GM21717 (cell line): ENCODE measurements around the gene SIRT7.
A peak's percentile ranks its signal among the peaks of the same experiment; 100 is the strongest.

Source experiments
- ATAC-seq: cut with Tn5 transposase; IDR thresholded peaks from one replicate; pipeline ENCODE4 v1.9.1; 2021; ENCODE audit warnings: mild to moderate bottlenecking, moderate library complexity; ENCODE audit not compliant: unreplicated experiment

SIRT7 gene

GRCh38 chr17:81890447-81891302, 27.3 kb downstream of the SIRT7 start:
- no peak for ATAC-seq

DNA sequence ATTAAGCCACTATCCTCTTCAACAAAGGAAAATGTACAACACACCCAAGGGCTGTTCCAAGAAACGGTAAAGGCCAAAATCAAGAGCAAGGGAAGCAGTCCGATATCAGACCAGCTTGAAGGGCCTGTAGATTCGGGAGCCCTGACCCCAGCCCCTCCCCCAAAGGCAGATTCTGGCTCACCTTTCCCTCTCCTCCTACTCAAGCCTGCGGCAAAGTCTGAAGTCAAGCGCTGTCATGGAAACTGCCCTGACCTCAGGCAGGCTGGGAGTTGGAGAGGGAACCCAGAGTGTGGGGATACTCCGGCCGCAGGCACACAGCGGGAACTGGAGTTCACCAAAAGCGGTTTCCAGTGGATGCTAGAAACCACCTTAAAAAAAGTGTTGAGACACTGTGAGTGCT, 28.4 kb downstream of the SIRT7 start:
- no peak for ATAC-seq

DNA sequence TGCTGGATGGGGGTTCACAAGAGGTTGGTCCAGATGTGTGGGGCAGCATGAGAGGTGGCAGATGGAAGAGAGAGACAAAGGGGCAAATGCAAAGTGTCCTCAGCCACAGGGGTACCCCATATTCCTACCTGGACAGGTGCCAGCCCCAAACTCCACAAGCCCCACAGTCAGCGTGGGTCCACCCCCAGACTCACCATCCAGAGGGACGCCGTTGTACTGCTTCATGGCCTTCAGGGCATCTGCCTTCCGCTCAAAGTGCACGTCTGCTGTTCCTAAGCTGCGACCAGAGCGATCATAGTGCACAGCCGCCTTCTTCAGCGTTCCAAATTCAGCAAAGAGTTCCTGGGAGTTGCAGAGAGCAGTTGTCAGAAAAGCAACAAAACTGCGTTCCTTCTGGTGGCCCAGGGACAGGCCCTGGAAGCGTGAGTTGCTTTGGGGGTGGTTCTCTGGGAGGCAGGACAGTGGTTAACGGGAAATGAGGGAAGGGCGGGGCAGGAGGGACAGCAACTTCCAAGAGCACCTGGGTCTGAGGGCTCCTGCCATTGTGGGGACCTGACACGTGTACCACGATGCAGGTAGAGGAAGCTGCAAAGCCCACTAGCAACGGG, 28.9 kb downstream of the SIRT7 start:
- no peak for ATAC-seq

GRCh38 chr17:81888105-81888987, 29.6 kb downstream of the SIRT7 start:
- no peak for ATAC-seq

- ATAC-seq = no peak
Measured at GRCh38 chr17:81885869-81886548, 32.0 kb downstream of the SIRT7 start.

DNA sequence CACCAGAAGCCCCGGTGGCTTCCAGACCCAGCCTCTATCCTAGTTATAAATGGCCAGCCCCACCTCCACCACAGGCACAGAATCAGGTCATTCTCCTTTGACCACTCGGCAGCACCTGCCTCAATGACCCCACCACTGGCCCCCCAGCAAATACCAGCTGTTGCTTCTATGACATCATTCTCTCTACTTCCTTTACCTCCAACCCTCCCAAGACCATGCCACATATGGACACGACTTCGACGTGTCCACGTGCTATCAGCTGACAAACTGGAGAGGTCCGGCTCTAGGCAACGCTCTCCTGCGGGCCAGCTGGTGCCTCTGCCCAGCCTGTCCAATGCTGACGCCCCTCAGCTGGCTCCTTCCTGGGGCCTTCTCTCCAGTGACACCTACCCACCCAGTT, 32.5 kb downstream of the SIRT7 start:
- ATAC-seq = no peak

DNA sequence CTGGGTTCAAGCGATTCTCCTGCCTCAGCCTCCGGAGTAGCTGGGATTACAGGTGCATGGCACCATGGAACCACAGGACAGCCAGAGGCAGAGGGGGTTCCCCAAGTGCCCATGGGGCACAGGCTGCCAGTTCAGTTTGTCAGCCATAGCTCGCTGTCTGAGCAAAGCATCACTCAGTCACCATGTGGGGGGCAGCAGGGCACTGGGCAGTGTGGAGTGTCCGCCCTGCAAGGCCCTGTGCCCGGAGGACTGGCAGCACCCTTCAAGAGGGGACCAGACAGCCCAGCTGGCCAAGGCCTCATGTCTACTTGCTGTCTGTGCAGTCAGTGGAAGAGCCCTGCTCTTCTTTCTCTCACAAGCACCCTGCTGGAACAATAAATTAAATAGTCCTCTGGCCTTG, 33.0 kb downstream of the SIRT7 start:
- no peak for ATAC-seq

DNA sequence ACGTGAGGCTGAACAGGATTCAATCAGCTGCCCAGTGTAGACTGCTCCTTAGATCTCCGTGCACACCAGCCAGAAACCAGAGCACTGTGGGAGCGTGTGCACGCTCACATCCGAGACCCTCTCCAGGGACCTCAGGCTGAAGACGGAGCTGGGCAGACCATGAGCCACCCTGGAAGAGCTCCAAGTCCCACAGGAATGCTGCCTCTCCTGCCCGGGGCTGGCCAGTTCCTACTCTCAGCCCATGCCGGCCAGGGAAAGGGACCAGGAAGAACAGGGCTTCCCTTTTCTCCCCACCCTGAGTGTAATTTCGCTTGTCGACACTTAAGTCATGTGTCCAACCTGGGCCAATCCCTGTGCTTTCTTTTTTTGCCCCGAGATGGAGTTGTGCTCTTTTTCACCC, 33.5 kb downstream of the SIRT7 start:
- no peak for ATAC-seq

DNA sequence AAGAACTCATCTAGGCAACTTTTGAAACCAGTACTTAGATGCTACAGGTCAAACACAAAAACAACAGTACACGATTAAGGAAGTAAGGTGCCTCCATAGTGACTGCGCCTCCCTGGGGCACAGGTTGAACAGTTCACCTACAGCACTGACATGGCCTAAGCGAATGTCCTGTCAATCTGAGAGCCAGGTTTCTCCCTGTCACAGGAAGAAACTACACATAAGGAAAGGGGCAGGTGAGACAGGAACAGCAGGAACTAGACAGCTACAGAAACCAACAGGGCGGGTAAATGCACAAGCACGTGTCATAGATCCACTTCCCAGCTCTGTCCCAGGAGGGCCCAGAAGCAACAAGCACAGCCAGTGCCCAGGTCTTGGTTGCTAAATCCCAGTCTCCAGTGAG, 38.9 kb downstream of the SIRT7 start:
- no peak for ATAC-seq

DNA sequence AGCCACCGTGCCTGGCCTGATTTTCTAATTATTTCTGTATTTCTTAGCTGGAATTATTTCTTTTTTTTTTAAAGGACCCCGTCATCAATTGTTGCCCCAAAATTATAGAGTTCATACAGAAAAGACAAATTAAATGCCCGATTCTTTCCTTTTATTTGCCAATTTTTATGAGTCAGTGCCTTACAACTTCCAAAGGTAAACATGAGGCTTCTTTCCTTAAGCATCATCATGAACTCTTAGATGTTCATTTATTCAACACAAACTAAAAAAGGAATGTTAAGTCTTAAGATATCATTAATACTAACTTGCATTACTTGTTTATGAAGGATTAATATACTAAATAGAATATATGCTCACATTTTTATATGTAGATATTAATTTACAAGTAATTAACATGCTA, 39.7 kb downstream of the SIRT7 start:
- ATAC-seq = no peak

- no peak for ATAC-seq
Measured at GRCh38 chr17:81877569-81877968, 40.4 kb downstream of the SIRT7 start.

DNA sequence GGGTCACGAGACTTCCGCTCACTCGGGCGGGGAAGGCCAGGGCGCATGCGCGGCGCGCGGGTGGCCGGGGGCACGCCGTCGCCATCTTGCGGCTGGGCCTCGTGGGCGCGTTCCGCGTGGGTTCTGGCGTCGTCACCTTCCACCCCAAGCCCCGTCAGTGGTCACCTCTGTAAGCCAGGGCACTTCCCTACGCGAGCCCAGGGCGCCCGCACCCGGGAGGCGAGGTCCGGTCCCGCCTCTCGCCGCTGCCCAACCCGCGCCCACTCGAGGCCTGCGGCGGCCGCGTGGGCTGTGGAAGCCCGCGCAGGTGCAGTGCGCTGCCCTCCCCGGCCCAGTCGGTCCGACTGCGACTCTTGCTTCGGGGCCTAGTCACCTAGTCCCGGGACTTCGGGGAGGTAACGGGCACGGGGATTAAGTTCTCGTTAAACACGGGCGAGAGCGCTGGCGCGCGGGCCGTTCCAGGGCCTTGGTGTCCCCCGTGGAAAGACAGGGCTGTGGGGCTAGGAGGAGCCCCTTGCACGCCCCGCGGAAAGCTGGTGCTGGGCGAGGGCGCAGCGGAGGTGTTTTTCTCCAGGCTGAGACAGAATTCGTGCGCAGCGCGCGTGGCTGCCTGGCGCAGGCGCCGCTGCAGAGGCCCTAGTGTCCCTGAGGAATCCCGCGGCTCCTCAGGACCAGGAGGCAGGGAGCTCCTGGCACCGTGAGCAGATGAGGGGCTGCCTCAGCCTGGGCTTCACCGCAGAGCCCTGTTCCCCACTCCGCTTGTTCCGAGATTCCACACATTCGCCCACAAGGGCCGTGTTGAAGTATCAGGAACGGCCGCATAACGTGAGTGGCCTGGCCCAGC, 46.4 kb downstream of the SIRT7 start:
- peak; percentile 31 for ATAC-seq

GRCh38 chr17:81870981-81871386, 47.0 kb downstream of the SIRT7 start, which contains the start of gene ARHGDIA:
Gene ARHGDIA, minus strand, starts transcription at chr17:81871337. Its CDS starts 1,407 bp downstream, at chr17:81869930.
- peak; percentile 24 for ATAC-seq

- ATAC-seq = no peak
Measured at GRCh38 chr17:81870131-81870980, 47.6 kb downstream of the SIRT7 start.

- no peak for ATAC-seq
Measured at GRCh38 chr17:81869221-81870130, 48.5 kb downstream of the SIRT7 start.

DNA sequence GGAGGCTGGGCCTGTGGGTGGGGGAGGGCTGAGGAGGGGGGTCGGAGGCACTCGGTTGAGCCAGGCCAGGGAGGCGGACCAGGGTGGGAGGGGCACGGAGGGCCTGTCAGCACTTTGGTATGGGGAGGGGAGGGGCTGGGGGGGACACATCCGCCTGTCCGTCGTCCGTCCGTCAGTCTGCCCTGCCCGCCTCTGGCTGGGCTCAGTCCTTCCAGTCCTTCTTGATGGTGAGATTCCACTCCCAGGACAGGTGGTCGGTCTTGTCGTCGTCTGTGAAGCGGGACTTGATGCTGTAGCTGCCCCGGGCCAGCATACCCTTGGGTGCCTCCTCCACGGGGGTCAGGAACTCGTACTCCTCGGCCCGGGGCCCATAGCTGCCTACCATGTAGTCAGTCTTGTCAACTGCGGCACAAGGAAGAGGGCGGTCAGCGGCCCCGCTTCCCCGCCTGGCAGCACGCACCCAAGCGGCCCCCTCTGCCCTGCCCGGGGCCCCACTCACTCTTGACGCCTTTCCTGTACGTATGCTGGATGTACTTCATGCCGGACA, 49.2 kb downstream of the SIRT7 start:
- ATAC-seq = no peak

- ATAC-seq = no peak
Measured at GRCh38 chr17:81867991-81868673, 49.8 kb downstream of the SIRT7 start.
